Measurements from ENCODE around the gene MARCHF9.

MARCHF9 gene

DNA sequence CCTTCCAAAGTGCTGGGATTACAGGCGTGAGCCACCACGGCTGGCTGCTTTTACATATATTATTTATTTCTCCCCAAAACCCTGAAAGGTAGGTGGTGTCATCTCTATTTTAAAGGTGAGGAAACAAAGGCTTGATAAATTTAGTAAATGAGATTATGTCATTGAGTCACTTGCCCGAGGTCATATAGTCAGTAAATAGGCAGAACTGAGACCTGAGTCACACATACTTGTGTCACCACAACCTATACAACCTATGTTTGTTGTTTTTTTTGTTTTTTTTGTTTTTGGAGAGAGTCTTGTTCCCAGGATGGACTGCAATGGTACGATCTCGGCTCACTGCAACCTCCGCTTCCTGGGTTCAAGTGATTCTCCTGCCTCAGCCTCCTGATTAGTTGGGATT is 40.5 kb downstream of the MARCHF9 start:
- DNase-seq, result no peak
- Histone ChIP-seq H3K27me3 (no peaks in the 10 kb centered on the region), H3K27ac (no peak overlapping the region), H3K4me3 (no peak overlapping the region), H3K36me3 (peaks cover 50 to 89% (median 67%) of the 10 kb centered on the region in 3 donors), H3K9me3 (no peaks in the 10 kb centered on the region), H3K4me1 (no peaks in the 10 kb centered on the region)
- intact Hi-C loops (cut with DNase I; ENCODE audit: low total_unique reads), result no loop called here
- TF ChIP-seq, protein P1, sequence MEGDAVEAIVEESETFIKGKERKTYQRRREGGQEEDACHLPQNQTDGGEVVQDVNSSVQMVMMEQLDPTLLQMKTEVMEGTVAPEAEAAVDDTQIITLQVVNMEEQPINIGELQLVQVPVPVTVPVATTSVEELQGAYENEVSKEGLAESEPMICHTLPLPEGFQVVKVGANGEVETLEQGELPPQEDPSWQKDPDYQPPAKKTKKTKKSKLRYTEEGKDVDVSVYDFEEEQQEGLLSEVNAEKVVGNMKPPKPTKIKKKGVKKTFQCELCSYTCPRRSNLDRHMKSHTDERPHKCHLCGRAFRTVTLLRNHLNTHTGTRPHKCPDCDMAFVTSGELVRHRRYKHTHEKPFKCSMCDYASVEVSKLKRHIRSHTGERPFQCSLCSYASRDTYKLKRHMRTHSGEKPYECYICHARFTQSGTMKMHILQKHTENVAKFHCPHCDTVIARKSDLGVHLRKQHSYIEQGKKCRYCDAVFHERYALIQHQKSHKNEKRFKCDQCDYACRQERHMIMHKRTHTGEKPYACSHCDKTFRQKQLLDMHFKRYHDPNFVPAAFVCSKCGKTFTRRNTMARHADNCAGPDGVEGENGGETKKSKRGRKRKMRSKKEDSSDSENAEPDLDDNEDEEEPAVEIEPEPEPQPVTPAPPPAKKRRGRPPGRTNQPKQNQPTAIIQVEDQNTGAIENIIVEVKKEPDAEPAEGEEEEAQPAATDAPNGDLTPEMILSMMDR (IDR thresholded peaks at IDR 0.05), result no peak

DNA sequence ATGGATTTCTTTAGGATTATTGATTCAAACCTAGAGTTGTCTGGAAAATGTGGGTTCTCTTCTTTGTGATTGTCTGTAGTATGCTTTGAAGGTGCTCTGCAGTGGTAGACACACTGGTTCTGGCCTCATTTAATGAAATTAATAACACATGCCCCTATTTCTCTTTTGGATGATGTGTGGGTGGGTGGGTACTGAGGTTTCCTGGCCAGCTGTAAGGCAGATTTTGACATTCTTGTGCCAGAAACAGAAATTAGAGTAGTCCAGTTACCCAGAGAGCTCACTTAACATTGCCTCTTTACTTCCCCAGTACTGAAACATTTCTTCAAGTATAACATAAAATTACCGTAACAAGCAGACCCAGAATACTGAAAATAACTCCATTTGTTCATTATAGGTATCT is 42.1 kb downstream of the MARCHF9 start:
- TF ChIP-seq, protein P1 (IDR thresholded peaks at IDR 0.05), result no peak
- Histone ChIP-seq H3K27me3 (no peaks in the 10 kb centered on the region), H3K27ac (no peak overlapping the region), H3K4me3 (no peak overlapping the region), H3K4me1 (no peaks in the 10 kb centered on the region), H3K9me3 (no peaks in the 10 kb centered on the region), H3K36me3 (peaks cover 49 to 95% (median 77%) of the 10 kb centered on the region in 3 donors)
- DNase-seq, result no peak
- intact Hi-C loops (cut with DNase I; ENCODE audit: low total_unique reads), result no loop called here

DNA sequence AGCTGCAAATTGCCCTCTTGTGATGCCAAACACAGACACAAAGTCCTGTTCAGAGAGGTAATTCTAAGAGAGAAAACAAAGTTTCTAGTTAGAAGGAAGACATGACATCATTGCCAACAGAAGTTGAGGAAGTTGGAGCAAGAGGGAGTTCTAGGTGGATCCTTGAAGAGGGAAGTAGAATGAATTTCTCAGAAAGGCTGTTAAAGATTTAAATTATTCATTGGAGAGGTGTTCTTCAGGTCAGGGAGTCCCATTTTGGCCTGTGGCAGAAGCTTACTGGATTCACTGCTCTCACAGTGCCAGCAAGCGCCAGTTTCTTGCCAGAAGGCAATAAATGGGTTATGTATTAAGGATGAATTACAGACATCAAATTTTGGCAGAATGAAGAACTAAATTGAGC is 43.0 kb downstream of the MARCHF9 start:
- Histone ChIP-seq H3K9me3 (no peaks in the 10 kb centered on the region), H3K27ac (no peak overlapping the region), H3K4me3 (no peak overlapping the region), H3K4me1 (no peaks in the 10 kb centered on the region), H3K36me3 (peaks cover 49 to 95% (median 72%) of the 10 kb centered on the region in 3 donors), H3K27me3 (no peaks in the 10 kb centered on the region)
- intact Hi-C loops (cut with DNase I; ENCODE audit: low total_unique reads), result no loop called here
- TF ChIP-seq, protein P1 (IDR thresholded peaks at IDR 0.05), result no peak
- no peak for DNase-seq

DNA sequence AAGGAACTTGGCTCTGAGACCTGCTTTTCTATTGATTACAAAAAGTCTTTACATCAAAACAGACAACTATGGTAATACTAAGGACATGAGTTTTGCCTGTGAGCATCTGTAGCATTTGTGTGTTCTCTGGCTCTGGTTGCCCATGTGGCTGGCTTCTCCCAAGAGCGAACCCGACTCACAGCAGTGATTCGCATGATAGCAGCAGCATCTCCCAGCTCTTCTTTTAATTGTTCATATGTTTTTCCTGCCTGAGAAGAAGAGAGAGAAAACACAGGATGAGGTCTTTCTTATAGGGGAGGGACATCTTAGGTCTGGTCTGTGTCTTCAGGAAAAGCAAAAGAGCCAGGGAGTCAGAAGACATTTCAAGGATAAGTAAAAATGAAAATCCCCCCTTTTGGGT is 46.1 kb downstream of the MARCHF9 start:
- DNase-seq, result no peak
- intact Hi-C loops (cut with DNase I; ENCODE audit: low total_unique reads), result loop anchor here (5.0 kb wide), 1 partner anchor 106 kb away; no protein-coding TSS in a partner anchor

DNA sequence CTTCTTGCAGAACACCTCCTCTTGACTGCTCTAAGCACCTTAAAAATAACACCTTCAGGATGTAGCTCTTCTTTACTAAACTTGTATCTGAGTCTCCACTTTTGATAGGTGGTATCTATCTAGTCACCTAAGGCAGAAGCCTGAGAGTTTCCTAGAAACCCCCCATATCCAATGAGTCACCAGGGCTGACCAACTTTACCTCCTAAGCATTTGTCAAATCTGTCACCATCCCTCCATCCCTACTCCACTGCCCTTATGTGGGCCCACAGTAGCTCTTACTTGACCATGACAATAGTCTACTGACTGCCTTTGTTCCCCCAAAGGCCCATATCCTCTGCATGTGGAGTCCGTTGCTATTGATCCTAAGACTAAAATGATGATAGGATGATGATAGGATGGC is 47.7 kb downstream of the MARCHF9 start:
- DNase-seq, result no peak
- intact Hi-C loops (cut with DNase I; ENCODE audit: low total_unique reads), result loop anchor here (5.0 kb wide), 1 partner anchor 105 kb away; no protein-coding TSS in a partner anchor
- no peaks in the 10 kb centered on the region for H3K9me3 ChIP-seq

More for the DNA sequence above, 46.1 kb downstream of the MARCHF9 start:
- Histone ChIP-seq H3K4me3 (no peak overlapping the region), H3K36me3 (peaks cover 29 to 76% (median 59%) of the 10 kb centered on the region in 3 donors), H3K9me3 (no peaks in the 10 kb centered on the region), H3K27ac (no peak overlapping the region), H3K27me3 (no peaks in the 10 kb centered on the region), H3K4me1 (peaks cover 0 to 6% (median 4%) of the 10 kb centered on the region in 4 donors)
- TF ChIP-seq, protein P1 (IDR thresholded peaks at IDR 0.05), result no peak

More for the DNA sequence above, 47.7 kb downstream of the MARCHF9 start:
- no peak overlapping the region for H3K4me3 ChIP-seq
- no peak overlapping the region for H3K27ac ChIP-seq
- H3K27me3 ChIP-seq, result no peaks in the 10 kb centered on the region
- H3K4me1 ChIP-seq, result peaks cover 0 to 6% (median 4%) of the 10 kb centered on the region in 4 donors
- TF ChIP-seq, protein P1 (IDR thresholded peaks at IDR 0.05), result no peak
- peaks cover 19 to 75% (median 58%) of the 10 kb centered on the region in 3 donors for H3K36me3 ChIP-seq
